B cell (primary cell): Measurements from ENCODE around the gene TMEM233. TPM values are rescaled to one million over a fixed set of nuclear protein-coding genes. Genes with fewer than 3 reads are reported as not detected.

Experiments used
- ATAC-seq: fragments of 200-7000 bp; cut with Tn5 transposase; one replicate; pipeline ENCODE4 v1.10.0; 2021; ENCODE audit warnings: low read depth, mild to moderate bottlenecking, moderate number of reproducible peaks, moderate library complexity
- CTCF ChIA-PET: fragments of 350-600 bp; sonication (Branson Sonifier 250); formaldehyde crosslinking; loops from one replicate; lab custom pipeline; 2021; ENCODE audit warnings: antibody characterized with exemption, inconsistent platforms; lab: Charles Lee
- POLR2A ChIA-PET: fragments of 350-600 bp; sonication (Branson Sonifier 250); formaldehyde crosslinking; loops from one replicate; lab custom pipeline; 2021; ENCODE audit warnings: antibody characterized with exemption; lab: Charles Lee
- DNase-seq: peaks from one replicate; pipeline ENCODE4 v3.0.0; 2013
- H2AFZ ChIP-seq: 2 replicates; pipeline ENCODE4 v1.6.1; 2012; ENCODE audit warnings: mild to moderate bottlenecking, low read depth, low read length; ENCODE audit not compliant: insufficient read depth, poor library complexity, severe bottlenecking
- H3K27ac ChIP-seq, 2 donors: 1 replicate in 1 of 2; 2 replicates in 1 of 2; pipeline ENCODE4 v1.5.1; 2012 to 2013; ENCODE audit warnings: low read length in 2 of 2, mild to moderate bottlenecking in 2 of 2, moderate library complexity in 1 of 2
- H3K27me3 ChIP-seq, 4 experiments: fragments of 200-600 bp in 1 of 4; sonication (generic) in 1 of 4; replicated peaks in 1 of 4; 1 replicate in 2 of 4; 2 replicates in 2 of 4; pipeline versions ENCODE4 v1.6.1 to v1.7.0; 2013 to 2016; ENCODE audit warnings: low read length in 3 of 4, mild to moderate bottlenecking in 2 of 4, mixed read lengths in 1 of 4, moderate library complexity in 1 of 4; ENCODE audit not compliant: insufficient read depth in 4 of 4, control insufficient read depth in 3 of 4; ENCODE audit errors: control extremely low read depth in 1 of 4
- H3K36me3 ChIP-seq, 2 experiments: replicated peaks in 1 of 2; 1 replicate in 1 of 2; 2 replicates in 1 of 2; pipeline versions ENCODE4 v1.6.1 to v1.7.1; 2013; ENCODE audit warnings: low read length in 1 of 2; ENCODE audit not compliant: insufficient read depth in 2 of 2, control insufficient read depth in 1 of 2; ENCODE audit errors: control extremely low read depth in 1 of 2, extremely low read depth in 1 of 2
- H3K4me1 ChIP-seq, 2 donors: fragments of 200-600 bp in 1 of 2; sonication (generic) in 1 of 2; 1 replicate in 1 of 2; 2 replicates in 1 of 2; pipeline versions ENCODE4 v1.5.1 to v1.6.1; 2013 to 2017; ENCODE audit warnings: low read length in 2 of 2; ENCODE audit not compliant: control insufficient read depth in 2 of 2, insufficient read depth in 2 of 2
- H3K4me2 ChIP-seq: replicated peaks from 2 replicates; pipeline ENCODE3; 2012; ENCODE audit warnings: mild to moderate bottlenecking, low read depth, low read length; ENCODE audit not compliant: poor library complexity, severe bottlenecking
- H3K4me3 ChIP-seq, 5 experiments: fragments of 200-600 bp in 1 of 5; sonication (generic) in 1 of 5; 1 replicate in 3 of 5; 2 replicates in 2 of 5; pipeline versions ENCODE4 v1.5.1 to v1.7.0; 2011 to 2016; ENCODE audit warnings: low read length in 4 of 5, mild to moderate bottlenecking in 4 of 5, low read depth in 2 of 5, control low read depth in 1 of 5, moderate library complexity in 1 of 5; ENCODE audit not compliant: insufficient read depth in 1 of 5; ENCODE audit errors: control extremely low read depth in 1 of 5, extremely low read depth in 1 of 5
- H3K79me2 ChIP-seq: fragments of 200-600 bp; sonication (generic); one replicate; pipeline ENCODE4 v1.6.0; 2016; ENCODE audit warnings: low read length; ENCODE audit not compliant: control insufficient read depth, insufficient read depth
- H3K9ac ChIP-seq: fragments of 200-600 bp; sonication (generic); 2 replicates; pipeline ENCODE4 v1.6.1; 2017; ENCODE audit warnings: mild to moderate bottlenecking, low read length, moderate library complexity
- H3K9me3 ChIP-seq, 3 donors: one replicate each; pipeline versions ENCODE4 v1.6.1 to v1.7.1; 2013; ENCODE audit warnings: low read length in 2 of 3; ENCODE audit not compliant: control insufficient read depth in 2 of 3, insufficient read depth in 1 of 3; ENCODE audit errors: control extremely low read depth in 1 of 3
- H4K20me1 ChIP-seq: 2 replicates; pipeline ENCODE4 v1.6.0; 2012; ENCODE audit warnings: mild to moderate bottlenecking, low read length; ENCODE audit not compliant: insufficient read depth, control insufficient read depth, poor library complexity, severe bottlenecking
- H3K27ac Mint-ChIP-seq: one replicate; pipeline ENCODE4 v1.8.0; 2021; ENCODE audit warnings: mixed read lengths
- H3K27me3 Mint-ChIP-seq: one replicate; pipeline ENCODE4 v1.8.0; 2021; ENCODE audit warnings: mixed read lengths
- H3K4me1 Mint-ChIP-seq: one replicate; pipeline ENCODE4 v1.8.0; 2021; ENCODE audit warnings: mixed read lengths
- H3K4me3 Mint-ChIP-seq: one replicate; pipeline ENCODE4 v1.8.0; 2021; ENCODE audit warnings: mixed read lengths
- H3K9me3 Mint-ChIP-seq: one replicate; pipeline ENCODE4 v1.8.0; 2022; ENCODE audit warnings: mixed read lengths; ENCODE audit not compliant: insufficient read depth
- EZH2 ChIP-seq: IDR thresholded peaks from 2 replicates; pipeline ENCODE4 v1.6.1; 2012; ENCODE audit warnings: borderline replicate concordance, low read depth, mild to moderate bottlenecking, moderate library complexity, low read length; ENCODE audit not compliant: insufficient read depth, poor library complexity, severe bottlenecking
- WGBS: methylation state at CpG from one replicate; pipeline ENCODE4 v1.1.5; 2013; ENCODE audit warnings: missing lambda C conversion rate; ENCODE audit not compliant: insufficient coverage; 5-methylcytosine and 5-hydroxymethylcytosine counted together
- intact Hi-C: fragments of 100-400 bp; cut with micrococcal nuclease; formaldehyde crosslinking; loops from one replicate; pipeline ENCODE4 v1.10.0; 2022
- polyA plus RNA-seq: library from polyadenylated mRNA; depleted of rRNA; stranded (reverse); fragments of >200 nt; gene quantifications from 2 replicates; pipeline ENCODE4 v1.2.3, GENCODE V29; 2012
- total RNA-seq, 2 donors: library from RNA; stranded (reverse); fragments of 120-200 nt in 1 of 2; gene quantifications; 1 replicate in 1 of 2; 2 replicates in 1 of 2; pipeline versions ENCODE4 v1.2.3 to v1.2.4, GENCODE V29; 2013 to 2022
- TF ChIP-seq, protein P1 (sequence below): fragments of 200-600 bp; IDR thresholded peaks from one replicate; pipeline ENCODE4 v1.8.0; 2022; ENCODE audit warnings: antibody characterized with exemption, mild to moderate bottlenecking

Gene TMEM233
- total and polyA plus RNA-seq, 2 donors (not counting 1 experiment from before 2014, with no cell fraction given) = not detected

DNA sequence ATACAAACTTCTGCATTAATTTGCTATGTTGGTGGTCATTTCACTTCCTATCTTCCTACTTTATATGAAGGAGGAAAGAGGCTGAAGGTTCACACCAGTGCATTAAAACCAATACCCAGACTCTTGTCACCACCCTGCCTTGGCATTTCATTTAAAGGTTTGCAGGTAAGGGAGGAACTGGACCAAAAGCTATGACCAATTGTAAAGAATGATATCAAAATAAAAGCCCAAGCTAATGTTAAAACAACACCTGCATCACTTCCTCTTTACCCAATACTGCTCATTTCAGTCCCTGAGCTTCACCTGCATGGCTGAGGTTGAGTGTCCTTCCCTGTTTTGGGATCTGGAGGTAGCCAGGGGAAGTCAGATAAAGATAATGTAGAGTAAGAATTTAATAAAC lies 47.2 kb upstream of the TMEM233 start:
- H3K9ac ChIP-seq = no peak overlapping the region
- no peaks in the 10 kb centered on the region for H3K9me3 ChIP-seq
- intact Hi-C loops = no loop called here
- DNase-seq (no peak), ATAC-seq (no peak)
- peaks cover 0 to 5% (median 0%) of the 10 kb centered on the region in 4 experiments for H3K27me3 ChIP-seq
- H3K4me2 ChIP-seq = no peak overlapping the region
- no peak overlapping the region for H2AFZ ChIP-seq
- POLR2A ChIA-PET = no interaction called here
- no peaks in the 10 kb centered on the region for H3K79me2 ChIP-seq
- H4K20me1 ChIP-seq = no peaks in the 10 kb centered on the region
- H3K4me1 ChIP-seq = no peaks in the 10 kb centered on the region
- H3K36me3 ChIP-seq = no peaks in the 10 kb centered on the region
- Mint-ChIP-seq H3K4me3 (no peak overlapping the region), H3K4me1 (no peaks in the 10 kb centered on the region), H3K27me3 (peaks cover 43% of the 10 kb centered on the region), H3K27ac (no peak overlapping the region), H3K9me3 (no peaks in the 10 kb centered on the region)
- H3K27ac ChIP-seq = no peak overlapping the region
- CTCF ChIA-PET = interaction anchor here (1.1 to 2.2 kb wide), 3 partner anchors 9 to 1141 kb away, joined by 3 to 11 read pairs (median 3); no protein-coding TSS in a partner anchor
- TF ChIP-seq, protein P1, sequence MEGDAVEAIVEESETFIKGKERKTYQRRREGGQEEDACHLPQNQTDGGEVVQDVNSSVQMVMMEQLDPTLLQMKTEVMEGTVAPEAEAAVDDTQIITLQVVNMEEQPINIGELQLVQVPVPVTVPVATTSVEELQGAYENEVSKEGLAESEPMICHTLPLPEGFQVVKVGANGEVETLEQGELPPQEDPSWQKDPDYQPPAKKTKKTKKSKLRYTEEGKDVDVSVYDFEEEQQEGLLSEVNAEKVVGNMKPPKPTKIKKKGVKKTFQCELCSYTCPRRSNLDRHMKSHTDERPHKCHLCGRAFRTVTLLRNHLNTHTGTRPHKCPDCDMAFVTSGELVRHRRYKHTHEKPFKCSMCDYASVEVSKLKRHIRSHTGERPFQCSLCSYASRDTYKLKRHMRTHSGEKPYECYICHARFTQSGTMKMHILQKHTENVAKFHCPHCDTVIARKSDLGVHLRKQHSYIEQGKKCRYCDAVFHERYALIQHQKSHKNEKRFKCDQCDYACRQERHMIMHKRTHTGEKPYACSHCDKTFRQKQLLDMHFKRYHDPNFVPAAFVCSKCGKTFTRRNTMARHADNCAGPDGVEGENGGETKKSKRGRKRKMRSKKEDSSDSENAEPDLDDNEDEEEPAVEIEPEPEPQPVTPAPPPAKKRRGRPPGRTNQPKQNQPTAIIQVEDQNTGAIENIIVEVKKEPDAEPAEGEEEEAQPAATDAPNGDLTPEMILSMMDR = no peak
- TF ChIP-seq EZH2 = no peak
- no peak overlapping the region for H3K4me3 ChIP-seq

DNA sequence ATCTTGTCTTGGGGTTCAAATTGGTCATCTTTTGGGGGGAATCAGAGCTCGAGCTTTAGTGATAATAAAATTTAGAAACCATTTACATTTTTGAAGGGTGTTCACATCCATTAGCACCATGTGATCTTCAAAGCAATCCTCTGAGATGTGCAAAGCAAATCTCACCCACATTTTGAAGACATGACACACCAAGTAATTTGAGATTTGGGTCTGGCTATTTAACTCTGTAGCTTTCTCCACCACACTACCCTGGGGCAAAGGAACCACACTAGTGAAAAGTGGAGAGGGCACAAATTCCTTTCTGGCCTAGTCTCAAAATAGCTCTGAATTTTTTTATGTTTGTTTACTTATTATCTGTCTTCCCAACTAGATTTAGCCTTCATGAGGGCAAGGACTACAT lies 46.6 kb upstream of the TMEM233 start:
- TF ChIP-seq EZH2 = no peak
- TF ChIP-seq, protein P1 = no peak
- intact Hi-C loops = no loop called here
- Mint-ChIP-seq H3K4me1 (no peaks in the 10 kb centered on the region), H3K27ac (no peak overlapping the region), H3K4me3 (no peak overlapping the region), H3K27me3 (peaks cover 45% of the 10 kb centered on the region), H3K9me3 (no peaks in the 10 kb centered on the region)
- DNase-seq = no peak
- Histone ChIP-seq H4K20me1 (no peaks in the 10 kb centered on the region), H2AFZ (no peak overlapping the region), H3K4me3 (no peak overlapping the region), H3K27me3 (peaks cover 0 to 5% (median 0%) of the 10 kb centered on the region in 4 experiments), H3K9me3 (no peaks in the 10 kb centered on the region), H3K4me2 (no peak overlapping the region), H3K27ac (no peak overlapping the region), H3K4me1 (no peaks in the 10 kb centered on the region), H3K36me3 (no peaks in the 10 kb centered on the region), H3K9ac (no peak overlapping the region), H3K79me2 (no peaks in the 10 kb centered on the region)
- CTCF ChIA-PET = interaction anchor here (1.1 kb wide), 2 partner anchors 9 to 11 kb away, joined by 3 read pairs; no protein-coding TSS in a partner anchor
- no CpG with 5 or more reads among the region's 1 CpG for WGBS
- POLR2A ChIA-PET = no interaction called here
- ATAC-seq = no peak
